Neural cell (in vitro differentiated cells): ENCODE measurements around the gene ANKRD13C. TPM values are rescaled to one million over a fixed set of nuclear protein-coding genes. Genes with fewer than 3 reads are reported as not detected.

Experiments used
- H2AFZ ChIP-seq: fragments of 200-600, 300-800 bp; sonication (generic), shearing (Covaris generic); 2 replicates; pipeline ENCODE4 v1.6.0; 2014; ENCODE audit warnings: low read depth, mild to moderate bottlenecking, antibody characterized with exemption, low read length, moderate library complexity
- H3F3A ChIP-seq: fragments of 200-600 bp; shearing (Covaris generic); 2 replicates; pipeline ENCODE4 v1.6.1; 2016; ENCODE audit warnings: mild to moderate bottlenecking, moderate library complexity, mixed read lengths, antibody characterized with exemption, low read length; ENCODE audit not compliant: insufficient read depth, poor library complexity, severe bottlenecking
- H3K27ac ChIP-seq: fragments of 200-600, 300-800 bp; sonication (generic), shearing (Covaris generic); 2 replicates; pipeline ENCODE4 v1.5.1; 2014; ENCODE audit warnings: mild to moderate bottlenecking, low read length, moderate library complexity
- H3K27me3 ChIP-seq: fragments of 300-800, 200-600 bp; sonication (generic), shearing (Covaris generic); 2 replicates; pipeline ENCODE4 v1.6.0; 2014; ENCODE audit warnings: mild to moderate bottlenecking, low read depth, low read length, moderate library complexity; ENCODE audit not compliant: insufficient read depth
- H3K36me3 ChIP-seq: fragments of 300-800, 200-600 bp; sonication (generic), shearing (Covaris generic); 2 replicates; pipeline ENCODE4 v1.5.1; 2014; ENCODE audit warnings: mild to moderate bottlenecking, antibody characterized with exemption, low read length, moderate library complexity; ENCODE audit not compliant: insufficient read depth
- H3K4me2 ChIP-seq: fragments of 300-800, 200-600 bp; sonication (generic), shearing (Covaris generic); 2 replicates; pipeline ENCODE4 v1.6.0; 2014; ENCODE audit warnings: mild to moderate bottlenecking, low read length
- H3K4me3 ChIP-seq: fragments of 300-800, 200-600 bp; sonication (generic), shearing (Covaris generic); 2 replicates; pipeline ENCODE4 v1.5.1; 2014; ENCODE audit warnings: mild to moderate bottlenecking, low read length, moderate library complexity
- H3K79me2 ChIP-seq: fragments of 200-600 bp; shearing (Covaris generic); replicated peaks from 2 replicates; pipeline ENCODE4 v1.6.0; 2014; ENCODE audit warnings: mild to moderate bottlenecking, low read length, moderate library complexity; ENCODE audit not compliant: insufficient read depth
- H3K9ac ChIP-seq: fragments of 300-800, 200-600 bp; sonication (generic), shearing (Covaris generic); 2 replicates; pipeline ENCODE4 v1.6.1; 2016; ENCODE audit warnings: mild to moderate bottlenecking, low read length, mixed read lengths
- H3K9me2 ChIP-seq: fragments of 200-600 bp; shearing (Covaris generic); 2 replicates; pipeline ENCODE4 v1.6.1; 2016; ENCODE audit warnings: mild to moderate bottlenecking, low read length, mixed read lengths; ENCODE audit not compliant: insufficient read depth
- H3K9me3 ChIP-seq: fragments of 200-600, 300-800 bp; sonication (generic), shearing (Covaris generic); 2 replicates; pipeline ENCODE4 v1.6.1; 2016; ENCODE audit warnings: mild to moderate bottlenecking, mixed run types, low read length, moderate library complexity, mixed read lengths
- H4K20me1 ChIP-seq: fragments of 200-600 bp; shearing (Covaris generic); 2 replicates; pipeline ENCODE4 v1.6.1; 2016; ENCODE audit warnings: mild to moderate bottlenecking, mixed run types; ENCODE audit not compliant: insufficient read depth
- CTCF ChIP-seq: fragments of 450-650 bp; IDR thresholded peaks from 2 replicates; pipeline ENCODE4 v1.5.1; 2014; ENCODE audit warnings: antibody characterized with exemption, mild to moderate bottlenecking, moderate library complexity; ENCODE audit not compliant: poor library complexity, severe bottlenecking
- EP300 ChIP-seq: fragments of 450-650 bp; conservative IDR thresholded peaks from 2 replicates; pipeline ENCODE4 v1.6.1; 2014; ENCODE audit warnings: antibody characterized with exemption, mild to moderate bottlenecking, moderate library complexity; ENCODE audit not compliant: poor library complexity, severe bottlenecking
- EZH2 ChIP-seq: fragments of 200-600, 300-800 bp; shearing (Covaris generic), sonication (generic); IDR thresholded peaks from 2 replicates; pipeline ENCODE4 v1.6.1; 2014; ENCODE audit warnings: antibody characterized with exemption, low read length, borderline replicate concordance, mild to moderate bottlenecking; ENCODE audit not compliant: insufficient read depth, poor library complexity, severe bottlenecking
- MXI1 ChIP-seq: fragments of 450-650 bp; conservative IDR thresholded peaks from 2 replicates; pipeline ENCODE4 v1.6.1; 2014; ENCODE audit warnings: antibody characterized with exemption, mild to moderate bottlenecking; ENCODE audit not compliant: poor library complexity, severe bottlenecking
- POLR2AphosphoS5 ChIP-seq: IDR thresholded peaks from 2 replicates; pipeline ENCODE4 v1.6.1; 2012
- RAD21 ChIP-seq: fragments of 450-650 bp; conservative IDR thresholded peaks from 2 replicates; pipeline ENCODE4 v1.6.1; 2014; ENCODE audit warnings: antibody characterized with exemption, mild to moderate bottlenecking, moderate library complexity
- REST ChIP-seq: IDR thresholded peaks from 2 replicates; pipeline ENCODE4 v1.6.1; 2012; ENCODE audit warnings: borderline replicate concordance
- SMC3 ChIP-seq: fragments of 450-650 bp; conservative IDR thresholded peaks from 2 replicates; pipeline ENCODE4 v1.6.1; 2014; ENCODE audit warnings: antibody characterized with exemption, mild to moderate bottlenecking, moderate library complexity; ENCODE audit not compliant: poor library complexity
- TAF1 ChIP-seq: IDR thresholded peaks from 2 replicates; pipeline ENCODE4 v1.6.1; 2012; ENCODE audit warnings: low read depth
- polyA plus RNA-seq: library from polyadenylated mRNA; depleted of rRNA; stranded (reverse); fragments of >200 nt; gene quantifications from 2 replicates; pipeline ENCODE4 v1.2.3, GENCODE V29; 2014

Gene ANKRD13C
- polyA plus RNA-seq, 1 donor from 2014 or later = 53.3 TPM

- Histone ChIP-seq H3F3A (no peaks in the 10 kb centered on the region), H2AFZ (no peak overlapping the region), H3K79me2 (no peaks in the 10 kb centered on the region), H3K27ac (no peak overlapping the region), H3K27me3 (no peaks in the 10 kb centered on the region), H4K20me1 (no peaks in the 10 kb centered on the region), H3K4me2 (no peak overlapping the region), H3K9me3 (no peaks in the 10 kb centered on the region), H3K4me3 (no peak overlapping the region), H3K36me3 (no peaks in the 10 kb centered on the region), H3K9me2 (no peaks in the 10 kb centered on the region), H3K9ac (no peak overlapping the region)
- no peak for TF ChIP-seq TAF1
- no peak for TF ChIP-seq MXI1
- no peak for TF ChIP-seq EP300
- no peak for TF ChIP-seq CTCF
- TF ChIP-seq SMC3 = no peak
- TF ChIP-seq RAD21 = no peak
- TF ChIP-seq REST = no peak
- no peak for TF ChIP-seq POLR2AphosphoS5
- no peak for TF ChIP-seq EZH2
These were observed 42.5 kb upstream of the ANKRD13C start for GRCh38 chr1:70397013-70397412.

GRCh38 chr1:70396607-70397006 lies 42.1 kb upstream of the ANKRD13C start:
- no peaks in the 10 kb centered on the region for H3F3A ChIP-seq
- no peaks in the 10 kb centered on the region for H3K9me3 ChIP-seq
- H3K27ac ChIP-seq = no peak overlapping the region
- H3K4me2 ChIP-seq = no peak overlapping the region
- H3K27me3 ChIP-seq = no peaks in the 10 kb centered on the region
- no peaks in the 10 kb centered on the region for H3K36me3 ChIP-seq
- no peak overlapping the region for H3K4me3 ChIP-seq
- H3K9me2 ChIP-seq = no peaks in the 10 kb centered on the region
- no peaks in the 10 kb centered on the region for H4K20me1 ChIP-seq
- H3K9ac ChIP-seq = no peak overlapping the region
- no peaks in the 10 kb centered on the region for H3K79me2 ChIP-seq
- H2AFZ ChIP-seq = no peak overlapping the region
- TF ChIP-seq RAD21 = no peak
- no peak for TF ChIP-seq EP300
- TF ChIP-seq EZH2 = no peak
- TF ChIP-seq MXI1 = no peak
- TF ChIP-seq SMC3 = no peak
- no peak for TF ChIP-seq REST
- no peak for TF ChIP-seq TAF1
- no peak for TF ChIP-seq CTCF
